Smooth muscle cell (in vitro differentiated cells): Measurements from ENCODE around the gene INTS1. TPM values are rescaled to one million over a fixed set of nuclear protein-coding genes. Genes with fewer than 3 reads are reported as not detected.

ENCODE experiments used
- DNase-seq: peaks from one replicate; lab custom pipeline; 2025; ENCODE audit not compliant: unreplicated experiment; lab: John Stamatoyannopoulos, UW
- H2AFZ ChIP-seq: fragments of 200-600 bp; sonication (generic); 2 replicates; pipeline ENCODE4 v1.6.0; 2016; ENCODE audit warnings: antibody characterized with exemption, low read depth, mild to moderate bottlenecking
- H3F3A ChIP-seq: fragments of 200-600 bp; sonication (generic); 2 replicates; pipeline ENCODE4 v1.6.0; 2017; ENCODE audit warnings: antibody characterized with exemption, low read depth
- H3K27ac ChIP-seq: fragments of 200-600 bp; sonication (generic); 2 replicates; pipeline ENCODE4 v1.5.1; 2016; ENCODE audit warnings: low read depth, mild to moderate bottlenecking
- H3K27me3 ChIP-seq: fragments of 200-600 bp; sonication (generic); 2 replicates; pipeline ENCODE4 v1.6.1; 2016; ENCODE audit warnings: low read depth, mild to moderate bottlenecking
- H3K36me3 ChIP-seq: fragments of 200-600 bp; sonication (generic); 2 replicates; pipeline ENCODE4 v1.5.1; 2016; ENCODE audit warnings: low read depth
- H3K4me1 ChIP-seq: fragments of 200-600 bp; sonication (generic); 2 replicates; pipeline ENCODE4 v1.5.1; 2016; ENCODE audit warnings: low read depth
- H3K4me2 ChIP-seq: fragments of 200-600 bp; sonication (generic); 2 replicates; pipeline ENCODE4 v1.6.0; 2016; ENCODE audit warnings: mild to moderate bottlenecking
- H3K4me3 ChIP-seq: fragments of 200-600 bp; sonication (generic); 2 replicates; pipeline ENCODE4 v1.5.1; 2016; ENCODE audit warnings: mild to moderate bottlenecking
- H3K79me2 ChIP-seq: fragments of 200-600 bp; sonication (generic); 2 replicates; pipeline ENCODE4 v1.6.0; 2016; ENCODE audit warnings: low read depth, mild to moderate bottlenecking
- H3K9ac ChIP-seq: fragments of 200-600 bp; sonication (generic); 2 replicates; pipeline ENCODE4 v1.6.0; 2016; ENCODE audit warnings: low read depth
- H3K9me3 ChIP-seq: fragments of 200-600 bp; sonication (generic); replicated peaks from 2 replicates; pipeline ENCODE4 v1.5.1; 2016; ENCODE audit warnings: low read depth
- H4K20me1 ChIP-seq: fragments of 200-600 bp; sonication (generic); 2 replicates; pipeline ENCODE4 v1.6.0; 2016; ENCODE audit warnings: low read depth
- WGBS: methylation state at CpG from one replicate; pipeline ENCODE4 v1.1.7; 2016; ENCODE audit warnings: low lambda C conversion rate; 5-methylcytosine and 5-hydroxymethylcytosine counted together
- polyA plus RNA-seq: library from polyadenylated mRNA; unstranded; fragments of >200 nt; fragmentation: Nextera tagmentation; extraction: Ambion mirVana; gene quantifications from 2 replicates; pipeline ENCODE4 v1.2.1, GENCODE V29; 2016
- total RNA-seq: library from RNA; depleted of rRNA; stranded (reverse); fragments of >200 nt; gene quantifications from 2 replicates; pipeline ENCODE4 v1.2.3, GENCODE V29; 2014
- TF ChIP-seq, protein P1 (sequence below): fragments of 200-600 bp; sonication (generic); IDR thresholded peaks from 2 replicates; pipeline ENCODE4 v1.5.1; 2017; ENCODE audit warnings: borderline replicate concordance, mild to moderate bottlenecking, antibody characterized with exemption; ENCODE audit not compliant: insufficient read depth, poor library complexity, severe bottlenecking

INTS1 gene
- total and polyA plus RNA-seq, 2 experiments from 2014 or later = 18.2 to 51.2 TPM

GRCh38 chr7:1441615-1442354, 62.4 kb downstream of the INTS1 start:
- H3K9me3 ChIP-seq = no peaks in the 10 kb centered on the region
- H3K27me3 ChIP-seq = no peaks in the 10 kb centered on the region
- H3K4me1 ChIP-seq = no peaks in the 10 kb centered on the region
- H3K79me2 ChIP-seq = no peaks in the 10 kb centered on the region
- DNase-seq = no peak
- no peak overlapping the region for H2AFZ ChIP-seq
- TF ChIP-seq, protein P1, sequence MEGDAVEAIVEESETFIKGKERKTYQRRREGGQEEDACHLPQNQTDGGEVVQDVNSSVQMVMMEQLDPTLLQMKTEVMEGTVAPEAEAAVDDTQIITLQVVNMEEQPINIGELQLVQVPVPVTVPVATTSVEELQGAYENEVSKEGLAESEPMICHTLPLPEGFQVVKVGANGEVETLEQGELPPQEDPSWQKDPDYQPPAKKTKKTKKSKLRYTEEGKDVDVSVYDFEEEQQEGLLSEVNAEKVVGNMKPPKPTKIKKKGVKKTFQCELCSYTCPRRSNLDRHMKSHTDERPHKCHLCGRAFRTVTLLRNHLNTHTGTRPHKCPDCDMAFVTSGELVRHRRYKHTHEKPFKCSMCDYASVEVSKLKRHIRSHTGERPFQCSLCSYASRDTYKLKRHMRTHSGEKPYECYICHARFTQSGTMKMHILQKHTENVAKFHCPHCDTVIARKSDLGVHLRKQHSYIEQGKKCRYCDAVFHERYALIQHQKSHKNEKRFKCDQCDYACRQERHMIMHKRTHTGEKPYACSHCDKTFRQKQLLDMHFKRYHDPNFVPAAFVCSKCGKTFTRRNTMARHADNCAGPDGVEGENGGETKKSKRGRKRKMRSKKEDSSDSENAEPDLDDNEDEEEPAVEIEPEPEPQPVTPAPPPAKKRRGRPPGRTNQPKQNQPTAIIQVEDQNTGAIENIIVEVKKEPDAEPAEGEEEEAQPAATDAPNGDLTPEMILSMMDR = no peak
- H3F3A ChIP-seq = no peaks in the 10 kb centered on the region
- no peak overlapping the region for H3K9ac ChIP-seq
- H3K4me2 ChIP-seq = no peak overlapping the region
- no peak overlapping the region for H3K4me3 ChIP-seq
- WGBS = 92% methylated on average over 41 of the region's 41 CpGs
- no peaks in the 10 kb centered on the region for H4K20me1 ChIP-seq
- no peaks in the 10 kb centered on the region for H3K36me3 ChIP-seq
- no peak overlapping the region for H3K27ac ChIP-seq

DNA sequence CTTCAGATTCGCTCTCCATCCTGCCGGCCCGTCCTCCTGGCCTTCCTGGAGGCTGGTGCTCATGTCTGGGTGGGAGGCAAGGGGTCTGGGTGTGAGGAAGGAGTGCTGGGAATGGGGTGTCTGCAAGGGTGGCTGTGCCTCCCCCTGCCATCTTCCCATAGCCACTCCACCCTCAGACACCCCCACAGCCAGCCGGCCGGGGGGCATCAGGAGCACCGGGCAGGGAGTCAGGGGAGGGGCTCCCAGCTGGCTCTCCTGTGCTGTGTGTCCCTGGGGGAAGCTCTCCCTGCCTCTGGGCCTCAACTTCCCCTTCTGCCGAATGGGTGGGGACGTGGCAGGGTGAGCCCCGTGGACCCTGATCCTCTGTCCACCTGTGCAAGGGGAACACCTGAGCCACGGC, 63.6 kb downstream of the INTS1 start:
- no peaks in the 10 kb centered on the region for H3F3A ChIP-seq
- DNase-seq = no peak
- no peaks in the 10 kb centered on the region for H3K4me1 ChIP-seq
- no peak overlapping the region for H3K27ac ChIP-seq
- no peaks in the 10 kb centered on the region for H4K20me1 ChIP-seq
- H3K27me3 ChIP-seq = no peaks in the 10 kb centered on the region
- 95% methylated on average over 10 of the region's 10 CpGs for WGBS
- no peak overlapping the region for H2AFZ ChIP-seq
- TF ChIP-seq, protein P1 = no peak
- no peak overlapping the region for H3K4me3 ChIP-seq
- H3K36me3 ChIP-seq = no peaks in the 10 kb centered on the region
- H3K9me3 ChIP-seq = no peaks in the 10 kb centered on the region
- no peak overlapping the region for H3K4me2 ChIP-seq
- H3K79me2 ChIP-seq = no peaks in the 10 kb centered on the region
- H3K9ac ChIP-seq = no peak overlapping the region

GRCh38 chr7:1439373-1440363, 64.5 kb downstream of the INTS1 start:
- Histone ChIP-seq H3K79me2 (no peaks in the 10 kb centered on the region), H3K9me3 (no peaks in the 10 kb centered on the region), H3F3A (no peaks in the 10 kb centered on the region), H3K9ac (no peak overlapping the region), H3K36me3 (no peaks in the 10 kb centered on the region), H3K4me1 (no peaks in the 10 kb centered on the region), H3K4me2 (no peak overlapping the region), H4K20me1 (no peaks in the 10 kb centered on the region), H2AFZ (no peak overlapping the region), H3K4me3 (no peak overlapping the region), H3K27ac (no peak overlapping the region), H3K27me3 (no peaks in the 10 kb centered on the region)
- 97% methylated on average over 31 of the region's 31 CpGs for WGBS
- TF ChIP-seq, protein P1 = no peak
- DNase-seq = no peak
